ENCODE data around the gene PSEN2. TPM values are rescaled to one million over a fixed set of nuclear protein-coding genes. Genes with fewer than 3 reads are reported as not detected.

The PSEN2 gene
- total RNA-seq, 1 donor from 2014 or later = 29.7 TPM

DNA sequence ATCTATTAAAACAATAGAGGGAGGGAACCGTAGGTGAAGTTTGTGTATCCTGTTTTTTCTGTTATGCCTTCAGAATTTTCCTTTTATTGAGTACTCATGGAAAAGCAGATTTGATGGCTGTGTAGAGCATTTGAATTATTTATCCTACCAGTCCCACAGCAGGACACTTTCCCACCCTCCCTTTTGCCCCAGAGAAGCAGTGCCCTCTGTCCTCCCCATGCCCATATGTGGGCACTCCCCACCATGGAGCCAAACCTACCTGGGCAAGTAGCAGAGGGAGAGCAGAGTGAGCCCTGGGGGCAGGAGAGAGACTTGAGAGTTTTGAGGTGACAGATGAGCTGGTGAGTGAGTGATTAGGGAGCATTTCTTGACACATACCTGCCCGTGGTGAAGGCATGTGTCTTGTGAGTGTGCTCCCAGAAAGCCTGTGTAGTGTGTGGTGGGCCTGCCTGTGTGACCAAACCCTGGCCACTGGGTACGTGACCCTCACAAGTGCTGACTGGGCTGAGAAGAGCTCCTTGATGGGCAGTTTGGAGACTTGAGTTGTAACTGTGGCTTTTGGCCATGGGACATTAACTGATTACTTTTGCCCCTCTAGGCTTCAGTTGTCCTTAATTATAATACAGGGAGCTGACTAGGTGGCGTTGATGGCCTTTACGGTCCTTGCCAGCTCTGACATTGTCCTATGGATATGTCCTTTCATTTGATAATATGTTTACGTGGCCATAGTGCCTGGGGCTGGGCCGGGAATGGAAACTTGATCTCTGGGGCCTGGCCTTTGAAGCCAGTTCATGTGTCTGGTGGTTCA is 3.6 kb downstream of the PSEN2 start:
- TF ChIP-seq CTCF (IDR thresholded peaks at IDR 0.05; ENCODE audit: insufficient read depth, low read length, poor library complexity, severe bottlenecking) = no peak
- no peak for DNase-seq (ENCODE audit: low read depth)
- Histone ChIP-seq H3K36me3 (ENCODE audit: control insufficient read depth, insufficient read depth, low read length) (no peaks in the 10 kb centered on the region), H3K4me3 (ENCODE audit: low read depth, low read length) (no peak overlapping the region), H3K27me3 (ENCODE audit: control insufficient read depth, insufficient read depth, low read length) (no peaks in the 10 kb centered on the region)

GRCh38 chr1:226874579-226875425 is 4.4 kb downstream of the PSEN2 start:
- TF ChIP-seq CTCF (IDR thresholded peaks at IDR 0.05; ENCODE audit: insufficient read depth, low read length, poor library complexity, severe bottlenecking) = no peak
- Histone ChIP-seq H3K27me3 (ENCODE audit: control insufficient read depth, insufficient read depth, low read length) (no peaks in the 10 kb centered on the region), H3K36me3 (ENCODE audit: control insufficient read depth, insufficient read depth, low read length) (no peaks in the 10 kb centered on the region), H3K4me3 (ENCODE audit: low read depth, low read length) (no peak overlapping the region)
- DNase-seq (ENCODE audit: low read depth) = no peak

DNA sequence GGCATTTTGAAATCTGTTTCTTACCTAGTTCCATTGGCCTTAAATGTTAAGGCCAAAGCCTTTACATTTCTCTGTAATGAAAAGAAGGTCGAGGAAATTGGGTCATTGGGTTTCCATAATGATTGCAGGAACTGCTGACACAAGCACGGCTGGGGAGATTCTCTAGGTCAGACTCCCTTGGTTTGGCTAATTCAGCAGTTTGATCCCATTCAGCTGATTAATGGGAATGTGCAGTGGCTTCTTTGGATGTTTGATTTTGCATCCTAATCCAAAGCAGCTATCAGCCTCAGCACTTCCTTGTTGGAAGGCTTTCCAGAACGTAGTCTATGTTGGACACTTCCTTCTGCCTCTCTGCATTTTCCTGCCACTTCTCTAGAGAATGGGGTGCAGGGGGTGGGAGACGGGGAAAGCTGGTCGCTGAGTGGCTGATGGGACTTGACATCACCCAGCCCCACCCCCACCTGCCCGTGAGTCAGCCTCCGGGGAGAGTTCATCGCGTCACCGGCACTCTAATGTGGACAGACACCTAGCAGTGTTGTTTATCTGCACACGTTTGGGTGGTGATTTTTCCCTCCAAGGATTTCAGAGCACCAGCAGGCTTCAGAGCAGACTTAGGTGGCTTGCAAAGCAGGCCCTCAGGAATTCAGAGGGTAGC is 5.4 kb downstream of the PSEN2 start:
- DNase-seq (ENCODE audit: low read depth) = peak; percentile 29
- no peaks in the 10 kb centered on the region for H3K27me3 ChIP-seq (ENCODE audit: control insufficient read depth, insufficient read depth, low read length)
- no peak overlapping the region for H3K4me3 ChIP-seq (ENCODE audit: low read depth, low read length)
- TF ChIP-seq CTCF (IDR thresholded peaks at IDR 0.05; ENCODE audit: insufficient read depth, low read length, poor library complexity, severe bottlenecking) = no peak
- no peaks in the 10 kb centered on the region for H3K36me3 ChIP-seq (ENCODE audit: control insufficient read depth, insufficient read depth, low read length)

- Histone ChIP-seq H3K27me3 (ENCODE audit: control insufficient read depth, insufficient read depth, low read length) (no peaks in the 10 kb centered on the region), H3K36me3 (ENCODE audit: control insufficient read depth, insufficient read depth, low read length) (no peaks in the 10 kb centered on the region), H3K4me3 (ENCODE audit: low read depth, low read length) (no peak overlapping the region)
- no peak for DNase-seq (ENCODE audit: low read depth)
- TF ChIP-seq CTCF (IDR thresholded peaks at IDR 0.05; ENCODE audit: insufficient read depth, low read length, poor library complexity, severe bottlenecking) = no peak
Observed at GRCh38 chr1:226877669-226878068, 7.3 kb downstream of the PSEN2 start.

DNA sequence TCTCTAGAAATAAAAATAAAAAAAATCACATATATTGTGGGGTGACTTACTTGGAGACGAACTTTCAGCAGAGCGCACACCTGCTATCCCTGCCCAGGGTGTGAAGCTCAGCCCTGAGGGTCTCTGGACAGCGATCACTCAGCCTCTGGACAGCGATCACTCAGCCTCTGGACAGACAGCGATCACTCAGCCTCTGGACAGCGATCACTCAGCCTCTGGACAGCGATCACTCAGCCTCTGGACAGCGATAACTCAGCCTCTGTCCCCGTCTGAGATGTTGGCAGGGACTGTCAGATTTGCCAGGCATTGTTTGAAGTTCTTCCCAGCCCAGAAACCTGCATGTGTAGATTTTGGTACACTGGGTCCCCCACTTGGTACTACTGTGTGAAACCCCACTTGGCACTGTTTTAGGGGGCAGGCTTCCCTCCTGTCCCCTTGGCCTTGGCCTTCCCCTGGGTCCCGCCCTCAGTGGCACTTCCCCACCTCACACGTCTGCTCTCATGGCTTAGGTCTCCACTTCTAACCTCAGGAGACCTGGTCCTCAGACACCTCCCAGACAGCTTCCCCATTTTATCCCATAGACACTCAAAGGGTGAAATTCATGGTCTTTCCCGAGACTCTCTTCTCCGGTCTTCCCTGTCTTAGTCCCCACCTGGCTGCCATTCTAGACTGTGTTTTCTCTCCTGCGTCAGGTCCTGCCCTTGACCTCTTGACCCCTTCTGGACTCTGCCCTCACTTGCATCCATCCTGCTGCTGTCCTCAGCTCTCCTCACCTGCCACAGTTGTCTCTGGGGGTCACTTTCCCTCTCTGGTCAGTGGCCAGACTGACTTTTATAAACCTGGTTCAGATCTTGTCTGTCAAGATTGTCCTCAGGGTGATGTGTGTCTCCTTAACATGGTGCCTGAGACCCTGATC is 10.2 kb downstream of the PSEN2 start:
- Histone ChIP-seq H3K4me3 (ENCODE audit: low read depth, low read length) (no peak overlapping the region), H3K27me3 (ENCODE audit: control insufficient read depth, insufficient read depth, low read length) (no peaks in the 10 kb centered on the region), H3K36me3 (ENCODE audit: control insufficient read depth, insufficient read depth, low read length) (no peaks in the 10 kb centered on the region)
- no peak for DNase-seq (ENCODE audit: low read depth)
- TF ChIP-seq CTCF (IDR thresholded peaks at IDR 0.05; ENCODE audit: insufficient read depth, low read length, poor library complexity, severe bottlenecking) = no peak

Data from kidney epithelial cell (primary cell).